Rectal smooth muscle tissue (tissue), 1 donor: ENCODE measurements around the gene TIMM13.
"Not testable (repeated sequence)": the region's sequence is repeated elsewhere in the genome, so short reads cannot be mapped to it uniquely, and the experiment has no call there.

Experiments used
- H3K27ac ChIP-seq: one replicate; pipeline ENCODE4 v1.7.0; 2013; ENCODE audit warnings: low read depth, low read length, inconsistent platforms
- H3K27me3 ChIP-seq: one replicate; pipeline ENCODE4 v1.7.0; 2013; ENCODE audit warnings: low read length; ENCODE audit not compliant: control insufficient read depth, insufficient read depth
- H3K36me3 ChIP-seq: one replicate; pipeline ENCODE4 v1.7.0; 2013; ENCODE audit warnings: low read length; ENCODE audit not compliant: control insufficient read depth, insufficient read depth
- H3K4me1 ChIP-seq: one replicate; pipeline ENCODE4 v1.7.0; 2013; ENCODE audit warnings: low read length; ENCODE audit not compliant: control insufficient read depth, insufficient read depth
- H3K4me3 ChIP-seq: one replicate; pipeline ENCODE4 v1.7.0; 2013; ENCODE audit warnings: low read length
- H3K9ac ChIP-seq: one replicate; pipeline ENCODE4 v1.7.0; 2013; ENCODE audit warnings: low read length

TIMM13 gene

GRCh38 chr19:2462635-2463421, 35.4 kb upstream of the TIMM13 start:
- no peaks in the 10 kb centered on the region for H3K36me3 ChIP-seq
- H3K4me1 ChIP-seq, result no peaks in the 10 kb centered on the region
- no peak overlapping the region for H3K9ac ChIP-seq
- H3K4me3 ChIP-seq, result peak overlapping the region; percentile 73
- H3K27ac ChIP-seq, result no peak overlapping the region
- peaks cover 2% of the 10 kb centered on the region for H3K27me3 ChIP-seq

GRCh38 chr19:2461751-2462634, 34.6 kb upstream of the TIMM13 start:
- H3K4me3 ChIP-seq, result peak overlapping the region; percentile 73
- H3K27me3 ChIP-seq, result peaks cover 2% of the 10 kb centered on the region
- no peak overlapping the region for H3K27ac ChIP-seq
- H3K9ac ChIP-seq, result peak overlapping the region; percentile 27
- H3K4me1 ChIP-seq, result no peaks in the 10 kb centered on the region
- H3K36me3 ChIP-seq, result no peaks in the 10 kb centered on the region

- no peaks in the 10 kb centered on the region for H3K36me3 ChIP-seq
- H3K27ac ChIP-seq, result no peak overlapping the region
- H3K27me3 ChIP-seq, result peaks cover 2% of the 10 kb centered on the region
- H3K4me1 ChIP-seq, result no peaks in the 10 kb centered on the region
- H3K4me3 ChIP-seq, result no peak overlapping the region
- no peak overlapping the region for H3K9ac ChIP-seq
Measured at GRCh38 chr19:2460245-2460644, 32.9 kb upstream of the TIMM13 start.

GRCh38 chr19:2458776-2459175, 31.4 kb upstream of the TIMM13 start:
- not testable (repeated sequence) for H3K27ac ChIP-seq, H3K4me3 ChIP-seq, H3K9ac ChIP-seq, H3K36me3 ChIP-seq, H3K27me3 ChIP-seq, H3K4me1 ChIP-seq

- Histone ChIP-seq H3K4me3 (no peak overlapping the region), H3K36me3 (no peaks in the 10 kb centered on the region), H3K4me1 (no peaks in the 10 kb centered on the region), H3K27ac (no peak overlapping the region), H3K27me3 (peaks cover 2% of the 10 kb centered on the region), H3K9ac (no peak overlapping the region)
Measured at GRCh38 chr19:2458054-2458453, 30.7 kb upstream of the TIMM13 start.

DNA sequence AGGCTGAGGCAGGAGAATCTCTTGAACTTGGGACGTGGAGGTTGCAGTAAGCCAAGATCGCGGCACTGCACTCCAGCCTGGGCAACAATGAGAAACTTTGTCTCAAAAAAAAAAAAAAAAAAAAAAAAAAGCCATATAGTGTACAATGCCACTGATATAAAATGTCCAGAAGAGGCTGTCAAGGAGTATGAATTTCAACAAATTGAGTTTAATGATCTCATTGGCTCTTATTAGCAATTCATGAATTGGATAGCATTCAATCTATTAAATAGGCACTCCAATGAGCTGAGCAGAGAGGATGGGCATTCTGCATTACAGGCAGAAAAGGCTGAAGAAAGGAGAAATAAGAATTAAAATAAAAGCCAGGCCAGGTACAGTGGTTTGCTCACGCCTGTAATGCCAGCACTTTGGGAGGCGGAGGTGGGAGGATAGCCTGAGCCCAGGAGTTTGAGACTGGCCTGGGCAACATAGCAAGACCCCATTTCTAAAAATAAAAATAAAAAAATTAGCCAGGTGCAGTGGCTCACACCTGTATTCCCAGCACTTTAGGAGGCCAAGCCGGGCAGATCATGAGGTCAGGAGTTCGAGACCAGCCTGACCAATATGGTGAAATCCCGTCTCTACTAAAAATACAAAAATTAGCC, 30.1 kb upstream of the TIMM13 start:
- Histone ChIP-seq H3K27ac (peak overlapping the region; percentile 27), H3K4me3 (peak overlapping the region; percentile 62), H3K9ac (no peak overlapping the region), H3K27me3 (no peaks in the 10 kb centered on the region), H3K36me3 (no peaks in the 10 kb centered on the region), H3K4me1 (no peaks in the 10 kb centered on the region)

DNA sequence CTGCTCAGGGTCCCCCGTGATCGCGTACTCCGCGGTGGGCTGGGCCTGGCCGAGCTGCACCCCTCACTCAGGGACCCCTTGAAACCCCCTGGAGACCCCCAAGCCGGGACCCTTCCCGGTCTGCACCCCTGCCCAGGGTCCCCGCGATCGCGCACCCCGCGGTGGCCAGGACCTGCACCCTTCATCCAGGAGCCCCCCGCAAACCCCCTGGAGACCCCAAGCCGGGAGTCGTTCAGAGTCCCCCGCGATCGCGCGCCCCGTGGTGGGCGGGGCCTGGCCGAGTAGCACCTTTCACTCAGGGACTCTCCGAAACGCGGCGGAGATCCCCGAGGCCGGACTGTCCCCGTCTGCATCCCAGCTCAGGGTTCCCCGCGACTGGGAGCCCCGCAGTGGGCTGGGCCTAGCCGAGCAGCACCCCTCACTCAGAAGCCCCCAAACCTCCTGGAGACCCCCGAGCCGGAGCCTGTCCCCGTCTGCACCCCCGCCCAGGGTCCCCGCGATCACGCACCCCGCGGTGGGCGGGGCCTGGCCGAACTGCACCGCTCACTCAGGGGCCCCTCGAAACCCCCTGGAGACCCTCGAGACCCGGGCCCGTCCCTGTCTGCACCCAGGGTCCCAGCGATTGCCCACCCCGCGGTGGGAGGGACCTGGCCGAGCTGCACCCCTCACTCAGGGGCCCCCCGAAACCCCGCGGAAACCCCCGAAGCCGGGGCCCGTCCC, 28.6 kb upstream of the TIMM13 start:
- Histone ChIP-seq H3K4me1 (no peaks in the 10 kb centered on the region), H3K27ac (no peak overlapping the region), H3K4me3 (peak overlapping the region; percentile 80), H3K9ac (peak overlapping the region; percentile 16), H3K27me3 (no peaks in the 10 kb centered on the region), H3K36me3 (no peaks in the 10 kb centered on the region)

DNA sequence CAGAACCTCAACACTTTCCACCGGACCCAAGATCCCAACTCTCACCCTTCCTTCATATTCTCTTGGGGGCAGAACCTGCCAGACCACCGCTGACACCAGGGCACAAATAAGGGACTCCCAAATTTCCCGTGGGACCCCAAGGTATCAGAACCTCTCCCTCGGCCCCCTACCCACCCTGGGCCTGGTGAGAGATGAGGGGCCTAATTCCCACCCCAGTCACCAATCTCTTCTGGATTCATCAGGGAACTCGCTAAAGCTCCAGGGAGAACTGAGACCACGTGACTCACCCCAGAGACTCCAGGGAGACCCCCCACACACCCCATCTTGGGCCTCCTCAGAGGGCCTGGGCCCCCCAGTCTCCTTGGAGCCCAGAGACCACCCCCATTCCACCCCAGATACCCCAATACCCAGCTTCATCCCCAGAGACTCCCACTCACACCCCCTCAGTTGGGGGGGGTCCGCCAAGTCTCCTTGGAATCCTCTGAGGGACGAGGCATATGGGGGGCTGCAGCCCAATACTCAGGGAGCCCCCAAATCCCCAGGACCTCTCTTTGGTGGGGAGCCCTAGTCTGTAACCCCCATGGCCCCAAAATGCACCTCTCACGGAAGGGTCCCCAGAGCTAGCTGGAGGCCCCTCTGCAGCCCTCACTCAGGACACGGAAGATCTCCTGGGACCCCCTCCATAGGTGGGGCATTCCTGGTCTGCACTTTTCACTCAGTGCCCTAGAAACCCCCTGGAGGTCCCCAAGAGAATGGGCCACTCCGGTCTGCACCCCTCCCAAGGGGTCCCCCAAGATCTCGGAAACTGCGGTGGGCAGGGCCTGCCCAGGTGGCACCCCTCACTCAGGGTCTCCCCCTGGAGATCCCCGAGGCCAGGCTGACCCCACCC, 27.8 kb upstream of the TIMM13 start:
- Histone ChIP-seq H3K36me3 (no peaks in the 10 kb centered on the region), H3K9ac (peak overlapping the region; percentile 16), H3K27me3 (no peaks in the 10 kb centered on the region), H3K27ac (no peak overlapping the region), H3K4me1 (no peaks in the 10 kb centered on the region), H3K4me3 (peak overlapping the region; percentile 80)

DNA sequence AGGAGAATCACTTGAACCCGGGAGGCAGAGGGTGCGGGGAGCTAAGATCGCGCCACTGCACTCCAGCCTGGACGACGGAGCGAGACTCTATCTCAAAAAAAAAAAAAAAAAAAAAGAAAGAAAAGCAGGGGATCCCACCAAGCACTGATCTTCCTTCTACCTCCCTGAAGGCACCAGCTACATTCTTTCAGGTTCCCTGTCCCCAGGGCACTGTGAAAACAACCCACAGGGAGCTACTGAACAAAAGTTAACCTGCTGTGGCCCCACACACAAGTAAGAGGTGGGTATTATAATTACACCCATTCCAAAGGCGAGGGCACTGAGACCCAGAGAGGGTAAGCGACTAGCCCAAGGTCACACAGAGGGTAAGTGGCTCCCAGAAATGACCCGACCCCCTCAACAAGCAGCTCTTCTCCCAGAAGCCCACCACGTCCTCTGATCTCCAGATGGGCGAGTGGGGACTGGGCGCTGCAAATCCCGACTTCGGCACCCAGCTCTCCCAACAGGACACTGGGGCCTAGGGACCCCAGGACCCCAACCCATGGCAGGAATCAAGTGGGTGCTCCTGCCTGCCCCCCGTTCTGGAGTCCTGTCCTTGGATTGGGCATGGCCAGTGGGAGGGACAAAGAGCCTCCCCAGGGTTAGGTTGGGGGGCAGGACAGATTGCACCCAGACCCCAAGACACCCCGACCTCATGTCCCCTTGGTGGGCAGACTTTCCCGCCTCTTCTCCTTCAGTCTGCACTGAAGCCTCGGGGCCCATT, 27.0 kb upstream of the TIMM13 start:
- H3K36me3 ChIP-seq, result no peaks in the 10 kb centered on the region
- no peaks in the 10 kb centered on the region for H3K4me1 ChIP-seq
- no peak overlapping the region for H3K27ac ChIP-seq
- H3K27me3 ChIP-seq, result no peaks in the 10 kb centered on the region
- no peak overlapping the region for H3K4me3 ChIP-seq
- H3K9ac ChIP-seq, result no peak overlapping the region

DNA sequence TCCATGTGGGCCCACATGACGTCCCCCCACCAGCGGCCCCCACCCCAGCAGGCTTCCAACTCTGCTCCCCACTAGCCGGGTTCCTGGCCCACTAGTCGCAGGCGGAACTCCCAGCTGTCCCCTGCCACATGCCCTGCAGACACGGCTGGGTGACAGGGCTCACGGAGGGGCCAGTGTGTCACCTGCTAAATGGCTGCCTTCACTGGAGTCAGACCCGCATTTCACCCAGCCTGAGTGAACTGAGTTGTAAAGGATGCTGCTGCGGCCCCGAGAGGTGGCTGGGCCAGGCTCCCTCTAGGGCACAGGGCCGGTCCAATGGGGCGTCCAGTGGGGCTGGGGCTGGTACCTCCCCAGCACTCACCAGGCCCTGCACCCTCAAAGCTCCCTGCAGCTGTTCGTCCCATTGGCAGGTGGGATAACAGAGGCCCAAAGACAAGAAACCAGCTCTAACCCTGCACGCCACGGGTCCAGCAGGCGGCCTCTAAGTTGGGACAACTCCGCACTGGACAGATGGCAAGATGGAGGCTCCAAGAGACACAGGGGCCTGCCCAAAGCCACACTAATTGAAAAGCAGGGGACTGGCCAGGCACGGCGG, 26.1 kb upstream of the TIMM13 start:
- no peaks in the 10 kb centered on the region for H3K36me3 ChIP-seq
- H3K9ac ChIP-seq, result no peak overlapping the region
- H3K27ac ChIP-seq, result no peak overlapping the region
- H3K4me1 ChIP-seq, result no peaks in the 10 kb centered on the region
- H3K27me3 ChIP-seq, result no peaks in the 10 kb centered on the region
- no peak overlapping the region for H3K4me3 ChIP-seq
